ENCODE measurements around the gene CBX5. TPM values are rescaled to one million over a fixed set of nuclear protein-coding genes. Genes with fewer than 3 reads are reported as not detected.

CBX5 gene
- total and polyA plus RNA-seq, 9 of the 15 experiments (the other 6 are each of a cell fraction or from before 2014, with no cell fraction given) = 32.6 to 102 (median 59.2) TPM

DNA sequence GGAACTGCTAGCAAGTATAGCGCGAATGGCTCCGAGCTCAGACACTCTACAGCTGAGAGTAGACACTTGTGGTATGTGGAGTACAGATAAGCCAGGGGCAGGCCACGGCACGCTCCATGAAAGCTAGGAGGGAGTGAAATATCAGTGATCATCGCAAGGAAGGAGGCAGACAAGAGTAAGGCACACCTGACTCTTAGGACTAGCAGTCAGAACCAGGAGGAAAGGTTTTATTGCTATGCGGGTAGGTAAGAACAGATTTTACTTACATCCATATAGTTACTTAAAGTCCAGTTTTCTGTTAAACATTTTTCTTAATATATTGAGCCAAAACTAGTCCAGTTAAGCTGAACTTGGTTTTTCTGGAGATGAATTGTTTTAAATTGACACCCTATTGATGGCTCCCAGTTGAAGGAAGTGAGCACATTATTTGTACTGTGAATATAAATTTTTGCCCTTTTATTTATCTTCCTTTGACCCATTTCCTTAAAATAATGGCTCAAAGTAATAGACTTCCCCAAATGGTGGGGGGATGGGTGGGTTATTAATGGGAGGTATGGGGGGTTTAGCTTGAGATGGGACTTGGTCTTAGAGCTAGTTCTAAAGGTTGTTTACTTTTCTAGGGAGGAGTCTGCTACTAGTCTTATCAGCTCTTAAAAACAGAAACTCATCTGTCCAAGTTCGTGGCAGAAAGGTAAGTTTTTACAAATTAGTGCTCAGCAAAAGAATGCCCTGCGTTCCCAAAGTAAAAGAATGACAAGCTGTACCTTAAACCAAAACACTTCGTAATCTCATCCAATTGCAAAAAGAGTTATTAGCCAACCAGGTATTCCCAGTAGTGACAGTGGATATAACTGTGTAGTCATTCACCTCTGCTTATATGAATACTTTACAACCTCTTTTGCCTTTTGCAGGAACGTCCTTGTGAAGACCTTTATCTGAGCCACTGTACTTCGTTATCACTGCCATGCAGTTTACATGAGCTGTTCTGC lies 6.4 kb upstream of the CBX5 start (continued):
- TF ChIP-seq WHSC1 (IDR thresholded peaks at IDR 0.05; ENCODE audit: low read length) = no peak
- TF ChIP-seq SIN3A (IDR thresholded peaks at IDR 0.05; ENCODE audit: borderline replicate concordance in 2 of 2, control insufficient read depth in 1 of 2, low read depth in 2 of 2, low read length in 2 of 2) = peak; percentile 46 to 81; a peak in 2 of 4 replicates
- TF ChIP-seq NCOA6 (IDR thresholded peaks at IDR 0.05) = no peak
- TF ChIP-seq TOE1 (IDR thresholded peaks at IDR 0.05; ENCODE audit: borderline replicate concordance) = no peak
- no peak for TF ChIP-seq TOE1 (CRISPR knock-in tag; IDR thresholded peaks at IDR 0.05; ENCODE audit: borderline replicate concordance, low read depth)
- no peak for TF ChIP-seq HDAC8 (tag; IDR thresholded peaks at IDR 0.05)
- peak; percentile 88 for TF ChIP-seq CBFA2T3 (IDR thresholded peaks at IDR 0.05)
- TF ChIP-seq POU5F1 (IDR thresholded peaks at IDR 0.05; ENCODE audit: borderline replicate concordance, low read depth, low read length, partially characterized antibody) = no peak
- TF ChIP-seq ZNF282 (CRISPR knock-in tag; IDR thresholded peaks at IDR 0.05) = no peak
- TF ChIP-seq, protein P1, sequence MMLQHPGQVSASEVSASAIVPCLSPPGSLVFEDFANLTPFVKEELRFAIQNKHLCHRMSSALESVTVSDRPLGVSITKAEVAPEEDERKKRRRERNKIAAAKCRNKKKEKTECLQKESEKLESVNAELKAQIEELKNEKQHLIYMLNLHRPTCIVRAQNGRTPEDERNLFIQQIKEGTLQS (IDR thresholded peaks at IDR 0.05) = no peak
- TF ChIP-seq, protein P1 (CRISPR knock-in tag; conservative IDR thresholded peaks at IDR 0.05) = no peak
- no peak for TF ChIP-seq POLR3G (IDR thresholded peaks at IDR 0.05; ENCODE audit: extremely low read depth, insufficient read length, insufficient replicate concordance)
- peak; percentile 3; the same call in 1 of the 2 replicates for TF ChIP-seq L3MBTL2 (IDR thresholded peaks at IDR 0.05)
- no peak for TF ChIP-seq SREBF2 (CRISPR knock-in tag; IDR thresholded peaks at IDR 0.05)
- TF ChIP-seq, protein P2, sequence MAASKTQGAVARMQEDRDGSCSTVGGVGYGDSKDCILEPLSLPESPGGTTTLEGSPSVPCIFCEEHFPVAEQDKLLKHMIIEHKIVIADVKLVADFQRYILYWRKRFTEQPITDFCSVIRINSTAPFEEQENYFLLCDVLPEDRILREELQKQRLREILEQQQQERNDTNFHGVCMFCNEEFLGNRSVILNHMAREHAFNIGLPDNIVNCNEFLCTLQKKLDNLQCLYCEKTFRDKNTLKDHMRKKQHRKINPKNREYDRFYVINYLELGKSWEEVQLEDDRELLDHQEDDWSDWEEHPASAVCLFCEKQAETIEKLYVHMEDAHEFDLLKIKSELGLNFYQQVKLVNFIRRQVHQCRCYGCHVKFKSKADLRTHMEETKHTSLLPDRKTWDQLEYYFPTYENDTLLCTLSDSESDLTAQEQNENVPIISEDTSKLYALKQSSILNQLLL (CRISPR knock-in tag; IDR thresholded peaks at IDR 0.05; ENCODE audit: borderline replicate concordance) = no peak
- TF ChIP-seq LEF1 (IDR thresholded peaks at IDR 0.05) = no peak
- no peak for TF ChIP-seq NFXL1 (CRISPR knock-in tag; IDR thresholded peaks at IDR 0.05)
- no peak for TF ChIP-seq CSDE1 (IDR thresholded peaks at IDR 0.05)
- no peak for TF ChIP-seq NEUROD1 (IDR thresholded peaks at IDR 0.05; ENCODE audit: borderline replicate concordance, low read depth, low read length, partially characterized antibody)
- TF ChIP-seq SMAD2 (IDR thresholded peaks at IDR 0.05; ENCODE audit: low read depth, low read length) = no peak
- peak; percentile 47; the same call in 1 of the 2 replicates for TF ChIP-seq PML (IDR thresholded peaks at IDR 0.05; ENCODE audit: low read length)
- TF ChIP-seq POLR2A (conservative IDR thresholded peaks at IDR 0.05) = peak; percentile 50
- TF ChIP-seq ZNF140 (CRISPR knock-in tag; IDR thresholded peaks at IDR 0.05) = no peak
- peak; percentile 60 for TF ChIP-seq TAF1 (IDR thresholded peaks at IDR 0.05; ENCODE audit: control insufficient read depth, extremely low read depth, insufficient read depth, low read length, severe bottlenecking)
- TF ChIP-seq, protein P3, sequence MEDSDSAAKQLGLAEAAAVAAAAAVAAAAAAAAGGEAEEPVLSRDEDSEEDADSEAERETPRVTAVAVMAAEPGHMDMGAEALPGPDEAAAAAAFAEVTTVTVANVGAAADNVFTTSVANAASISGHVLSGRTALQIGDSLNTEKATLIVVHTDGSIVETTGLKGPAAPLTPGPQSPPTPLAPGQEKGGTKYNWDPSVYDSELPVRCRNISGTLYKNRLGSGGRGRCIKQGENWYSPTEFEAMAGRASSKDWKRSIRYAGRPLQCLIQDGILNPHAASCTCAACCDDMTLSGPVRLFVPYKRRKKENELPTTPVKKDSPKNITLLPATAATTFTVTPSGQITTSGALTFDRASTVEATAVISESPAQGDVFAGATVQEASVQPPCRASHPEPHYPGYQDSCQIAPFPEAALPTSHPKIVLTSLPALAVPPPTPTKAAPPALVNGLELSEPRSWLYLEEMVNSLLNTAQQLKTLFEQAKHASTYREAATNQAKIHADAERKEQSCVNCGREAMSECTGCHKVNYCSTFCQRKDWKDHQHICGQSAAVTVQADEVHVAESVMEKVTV (CRISPR knock-in tag; IDR thresholded peaks at IDR 0.05) = peak; percentile 36
- no peak for TF ChIP-seq SAP30 (IDR thresholded peaks at IDR 0.05; ENCODE audit: borderline replicate concordance, insufficient read depth, low read depth, low read length, poor library complexity, severe bottlenecking)
